DOHH2 (cell line): ENCODE data around the gene PTPRN2.

Source experiments
- H3F3A ChIP-seq: fragments of 200-600 bp; sonication (generic), shearing (Covaris generic); 2 replicates; pipeline ENCODE4 v1.6.0; 2016; ENCODE audit warnings: antibody characterized with exemption, mild to moderate bottlenecking; ENCODE audit not compliant: control insufficient read depth, insufficient read depth
- H3K27ac ChIP-seq: fragments of 200-600 bp; sonication (generic); 2 replicates; pipeline ENCODE4 v1.5.1; 2014; ENCODE audit warnings: low read depth, mild to moderate bottlenecking, low read length, moderate library complexity
- H3K27me3 ChIP-seq: fragments of 200-600 bp; sonication (generic); 2 replicates; pipeline ENCODE4 v1.6.1; 2014; ENCODE audit warnings: mild to moderate bottlenecking, low read length, mixed read lengths; ENCODE audit not compliant: control insufficient read depth
- H3K36me3 ChIP-seq: fragments of 200-600 bp; sonication (generic); 2 replicates; pipeline ENCODE4 v1.6.1; 2014; ENCODE audit warnings: mild to moderate bottlenecking, low read length, moderate library complexity, mixed read lengths; ENCODE audit not compliant: control insufficient read depth
- H3K4me1 ChIP-seq: fragments of 200-600 bp; sonication (generic); 2 replicates; pipeline ENCODE4 v1.6.1; 2014; ENCODE audit warnings: mild to moderate bottlenecking, low read length, mixed read lengths; ENCODE audit not compliant: control insufficient read depth
- H3K4me2 ChIP-seq: fragments of 200-600 bp; sonication (generic); 2 replicates; pipeline ENCODE4 v1.6.0; 2014; ENCODE audit warnings: mild to moderate bottlenecking, low read length, moderate library complexity
- H3K4me3 ChIP-seq: fragments of 200-600 bp; sonication (generic); 2 replicates; pipeline ENCODE4 v1.5.1; 2014; ENCODE audit warnings: mild to moderate bottlenecking, low read length, mixed read lengths
- H3K79me2 ChIP-seq: fragments of 200-600 bp; sonication (generic); 2 replicates; pipeline ENCODE4 v1.6.1; 2014; ENCODE audit warnings: mild to moderate bottlenecking, low read length, mixed read lengths; ENCODE audit not compliant: control insufficient read depth
- H3K9me2 ChIP-seq: fragments of 200-600 bp; sonication (generic); replicated peaks from 2 replicates; pipeline ENCODE4 v1.6.1; 2014; ENCODE audit warnings: mild to moderate bottlenecking, low read length, mixed read lengths; ENCODE audit not compliant: control insufficient read depth
- H3K9me3 ChIP-seq: fragments of 200-600 bp; sonication (generic); 2 replicates; pipeline ENCODE4 v1.6.1; 2014; ENCODE audit warnings: antibody characterized with exemption, low read length, mixed read lengths; ENCODE audit not compliant: control insufficient read depth, insufficient read depth
- H4K20me1 ChIP-seq: fragments of 200-600 bp; sonication (generic); 2 replicates; pipeline ENCODE4 v1.6.0; 2014; ENCODE audit warnings: low read depth, mild to moderate bottlenecking, antibody characterized with exemption, low read length, moderate library complexity; ENCODE audit not compliant: control insufficient read depth, insufficient read depth
- CTCF ChIP-seq: fragments of 200-600 bp; sonication (generic); IDR thresholded peaks from one replicate; pipeline ENCODE4 v1.5.1; 2014; ENCODE audit warnings: antibody characterized with exemption, mild to moderate bottlenecking, low read depth, low read length; ENCODE audit not compliant: poor library complexity, severe bottlenecking
- EZH2phosphoT487 ChIP-seq: fragments of 200-600 bp; sonication (generic); IDR thresholded peaks from 2 replicates; pipeline ENCODE4 v1.6.1; 2017; ENCODE audit warnings: borderline replicate concordance, mild to moderate bottlenecking, antibody characterized with exemption, low read length, moderate library complexity, mixed read lengths

Gene PTPRN2

GRCh38 chr7:158404031-158404761 lies 183.4 kb downstream of the PTPRN2 start:
- Histone ChIP-seq H3K4me1 (no peaks in the 10 kb centered on the region), H3K27me3 (no peaks in the 10 kb centered on the region), H4K20me1 (no peaks in the 10 kb centered on the region), H3K9me3 (peaks cover 25% of the 10 kb centered on the region), H3K36me3 (no peaks in the 10 kb centered on the region), H3K27ac (no peak overlapping the region), H3F3A (peaks cover 3% of the 10 kb centered on the region; the same call in 1 of the 2 replicates), H3K79me2 (no peaks in the 10 kb centered on the region), H3K4me2 (no peak overlapping the region), H3K4me3 (no peak overlapping the region), H3K9me2 (no peaks in the 10 kb centered on the region)
- TF ChIP-seq EZH2phosphoT487 (no peak), CTCF (no peak)

GRCh38 chr7:158403013-158403821 lies 184.4 kb downstream of the PTPRN2 start:
- Histone ChIP-seq H3K4me2 (no peak overlapping the region), H3K79me2 (no peaks in the 10 kb centered on the region), H3K9me2 (no peaks in the 10 kb centered on the region), H3K4me3 (no peak overlapping the region), H3K27ac (no peak overlapping the region), H3K36me3 (no peaks in the 10 kb centered on the region), H3K9me3 (peaks cover 25% of the 10 kb centered on the region), H3K4me1 (no peaks in the 10 kb centered on the region), H3F3A (peaks cover 3% of the 10 kb centered on the region; the same call in 1 of the 2 replicates), H4K20me1 (no peaks in the 10 kb centered on the region), H3K27me3 (no peaks in the 10 kb centered on the region)
- TF ChIP-seq CTCF = no peak
- no peak for TF ChIP-seq EZH2phosphoT487

- Histone ChIP-seq H3K4me1 (no peaks in the 10 kb centered on the region), H3K9me2 (no peaks in the 10 kb centered on the region), H3K79me2 (no peaks in the 10 kb centered on the region), H3K27ac (no peak overlapping the region), H3K36me3 (no peaks in the 10 kb centered on the region), H4K20me1 (no peaks in the 10 kb centered on the region), H3K27me3 (no peaks in the 10 kb centered on the region), H3K9me3 (peaks cover 25% of the 10 kb centered on the region), H3F3A (peaks cover 3% of the 10 kb centered on the region; the same call in 1 of the 2 replicates), H3K4me3 (no peak overlapping the region), H3K4me2 (no peak overlapping the region)
- no peak for TF ChIP-seq EZH2phosphoT487
- TF ChIP-seq CTCF = no peak
These were observed 185.2 kb downstream of the PTPRN2 start for GRCh38 chr7:158402471-158402870.
